Activated CD4-positive, alpha-beta T cell treated with anti-CD3 and anti-CD28 coated beads for 36 hours (primary cell): ENCODE results near the gene SPTBN4. TPM values are rescaled to one million over a fixed set of nuclear protein-coding genes. Genes with fewer than 3 reads are reported as not detected.

Experiments
- ATAC-seq: fragments of 200-7000 bp; cut with Tn5 transposase; one replicate; pipeline ENCODE4 v1.10.0; 2021; ENCODE audit warnings: mild to moderate bottlenecking, moderate library complexity
- CTCF ChIA-PET: fragments of 350-600 bp; sonication (Branson Sonifier 250); formaldehyde crosslinking; loops from one replicate; lab custom pipeline; 2021; ENCODE audit warnings: antibody characterized with exemption; lab: Charles Lee
- POLR2A ChIA-PET: fragments of 350-600 bp; sonication (Branson Sonifier 250); formaldehyde crosslinking; loops from one replicate; lab custom pipeline; 2021; ENCODE audit warnings: antibody characterized with exemption, inconsistent platforms; lab: Charles Lee
- DNase-seq: peaks from one replicate; pipeline ENCODE4 v3.0.0-alpha.2; 2020
- H3K27ac Mint-ChIP-seq: one replicate; pipeline ENCODE4 v1.8.0; 2021; ENCODE audit warnings: mixed read lengths
- H3K27me3 Mint-ChIP-seq: one replicate; pipeline ENCODE4 v1.8.0; 2021; ENCODE audit warnings: mixed read lengths
- H3K36me3 Mint-ChIP-seq: one replicate; pipeline ENCODE4 v1.8.0; 2021; ENCODE audit warnings: low read depth, mixed read lengths
- H3K4me1 Mint-ChIP-seq: one replicate; pipeline ENCODE4 v1.8.0; 2021; ENCODE audit warnings: mixed read lengths
- H3K4me3 Mint-ChIP-seq: one replicate; pipeline ENCODE4 v1.8.0; 2021; ENCODE audit warnings: mild to moderate bottlenecking, moderate library complexity, mixed read lengths
- H3K9me3 Mint-ChIP-seq: one replicate; pipeline ENCODE4 v1.8.0; 2021; ENCODE audit warnings: low read depth, mixed read lengths
- intact Hi-C, 2 experiments: fragments of 100-400 bp; cut with DNase I in 1 of 2; cut with micrococcal nuclease in 1 of 2; formaldehyde crosslinking; loops; one replicate each; pipeline versions ENCODE4 v1.14.2 to v1.15.1; 2022 to 2024; cut with DNase I, micrococcal nuclease
- total RNA-seq, 2 experiments: library from RNA; stranded (reverse); gene quantifications; one replicate each; pipeline ENCODE4 v1.2.3, GENCODE V29; 2021

Gene SPTBN4
- total RNA-seq, 2 experiments from 2014 or later = 2.4 to 2.5 TPM

- Mint-ChIP-seq H3K4me3 (no peak overlapping the region), H3K27me3 (peaks cover 2% of the 10 kb centered on the region), H3K27ac (no peak overlapping the region), H3K4me1 (no peaks in the 10 kb centered on the region), H3K9me3 (no peaks in the 10 kb centered on the region), H3K36me3 (no peaks in the 10 kb centered on the region)
- ATAC-seq (no peak), DNase-seq (no peak)
- ChIA-PET POLR2A (no interaction called here), CTCF (interaction anchor here (1.1 kb wide), 1 partner anchor 198 kb away, joined by 4 read pairs; no protein-coding TSS in a partner anchor)
- intact Hi-C loops = loop anchor here in 1 of 2 experiments (5.0 kb wide), 1 partner anchor 734 kb away; no protein-coding TSS in a partner anchor
Measured at GRCh38 chr19:40503320-40503695, 36.5 kb downstream of the SPTBN4 start.

- no peak for ATAC-seq
- peaks cover 8% of the 10 kb centered on the region for H3K27me3 Mint-ChIP-seq
- POLR2A ChIA-PET = no interaction called here
Measured at GRCh38 chr19:40506099-40506498, 39.3 kb downstream of the SPTBN4 start.

GRCh38 chr19:40507892-40508291 is 41.1 kb downstream of the SPTBN4 start:
- Mint-ChIP-seq H3K9me3 (no peaks in the 10 kb centered on the region), H3K27me3 (peaks cover 22% of the 10 kb centered on the region), H3K4me1 (peaks cover 5% of the 10 kb centered on the region), H3K4me3 (no peak overlapping the region), H3K36me3 (peaks cover 5% of the 10 kb centered on the region), H3K27ac (no peak overlapping the region)
- DNase-seq = no peak
- ChIA-PET POLR2A (no interaction called here), CTCF (no interaction called here)
- intact Hi-C loops = no loop called here
- no peak for ATAC-seq

More at GRCh38 chr19:40506099-40506498, 39.3 kb downstream of the SPTBN4 start:
- CTCF ChIA-PET = interaction anchor here (0.7 kb wide), 1 partner anchor 18 kb away, joined by 3 read pairs; no protein-coding TSS in a partner anchor
- Mint-ChIP-seq H3K9me3 (no peaks in the 10 kb centered on the region), H3K4me1 (no peaks in the 10 kb centered on the region), H3K4me3 (no peak overlapping the region), H3K36me3 (no peaks in the 10 kb centered on the region), H3K27ac (no peak overlapping the region)
- DNase-seq = no peak
- intact Hi-C loops = no loop called here

- Mint-ChIP-seq H3K27ac (no peak overlapping the region), H3K9me3 (no peaks in the 10 kb centered on the region), H3K4me3 (no peak overlapping the region), H3K27me3 (peaks cover 28% of the 10 kb centered on the region), H3K4me1 (peaks cover 7% of the 10 kb centered on the region), H3K36me3 (peaks cover 5% of the 10 kb centered on the region)
- DNase-seq (no peak), ATAC-seq (no peak)
- intact Hi-C loops = no loop called here
- POLR2A ChIA-PET = interaction anchor here (0.6 kb wide), 1 partner anchor 361 kb away, joined by 9 read pairs; no protein-coding TSS in a partner anchor
- CTCF ChIA-PET = no interaction called here
Measured at GRCh38 chr19:40508739-40509260, 42.0 kb downstream of the SPTBN4 start.

GRCh38 chr19:40510526-40511115 is 43.8 kb downstream of the SPTBN4 start:
- Mint-ChIP-seq H3K9me3 (no peaks in the 10 kb centered on the region), H3K27me3 (peaks cover 39% of the 10 kb centered on the region), H3K27ac (no peak overlapping the region), H3K36me3 (peaks cover 5% of the 10 kb centered on the region), H3K4me1 (peaks cover 11% of the 10 kb centered on the region), H3K4me3 (no peak overlapping the region)
- ATAC-seq (no peak), DNase-seq (no peak)
- intact Hi-C loops = no loop called here
- POLR2A ChIA-PET = no interaction called here
- CTCF ChIA-PET = interaction anchor here (0.7 to 1.2 kb wide), 3 partner anchors 8 to 244 kb away, joined by 3 to 4 read pairs (median 3); no protein-coding TSS in a partner anchor

- Mint-ChIP-seq H3K4me3 (no peak overlapping the region), H3K4me1 (peaks cover 11% of the 10 kb centered on the region), H3K27me3 (peaks cover 39% of the 10 kb centered on the region), H3K9me3 (no peaks in the 10 kb centered on the region), H3K36me3 (peaks cover 5% of the 10 kb centered on the region), H3K27ac (no peak overlapping the region)
- intact Hi-C loops = no loop called here
- ChIA-PET POLR2A (no interaction called here), CTCF (interaction anchor here (1.5 kb wide), 1 partner anchor 21 kb away, joined by 4 read pairs; no protein-coding TSS in a partner anchor)
- DNase-seq (no peak), ATAC-seq (no peak)
Measured at GRCh38 chr19:40511487-40511886, 44.7 kb downstream of the SPTBN4 start.

GRCh38 chr19:40512110-40512472 is 45.3 kb downstream of the SPTBN4 start:
- no peak overlapping the region for H3K4me3 Mint-ChIP-seq
- no peak for DNase-seq
- peaks cover 5% of the 10 kb centered on the region for H3K36me3 Mint-ChIP-seq
- H3K27me3 Mint-ChIP-seq = peaks cover 40% of the 10 kb centered on the region
- POLR2A ChIA-PET = no interaction called here
- H3K4me1 Mint-ChIP-seq = peaks cover 11% of the 10 kb centered on the region
- ATAC-seq = peak; percentile 18
- intact Hi-C loops = no loop called here
- H3K27ac Mint-ChIP-seq = no peak overlapping the region
- no peaks in the 10 kb centered on the region for H3K9me3 Mint-ChIP-seq
- CTCF ChIA-PET = interaction anchor here (0.7 to 1.5 kb wide), 3 partner anchors 22 to 25 kb away, joined by 3 to 4 read pairs (median 3); no protein-coding TSS in a partner anchor

- ChIA-PET POLR2A (no interaction called here), CTCF (interaction anchor here (0.7 to 1.5 kb wide), 4 partner anchors 22 to 89 kb away, joined by 3 to 4 read pairs (median 3); no protein-coding TSS in a partner anchor)
- no peak overlapping the region for H3K4me3 Mint-ChIP-seq
Measured at GRCh38 chr19:40512473-40513344, 45.9 kb downstream of the SPTBN4 start.

GRCh38 chr19:40513345-40513678 is 46.5 kb downstream of the SPTBN4 start:
- CTCF ChIA-PET = interaction anchor here (0.7 to 1.1 kb wide), 3 partner anchors 13 to 88 kb away, joined by 3 read pairs; no protein-coding TSS in a partner anchor

More at GRCh38 chr19:40512473-40513344, 45.9 kb downstream of the SPTBN4 start:
- ATAC-seq = peak; percentile 19
- H3K4me1 Mint-ChIP-seq = peaks cover 11% of the 10 kb centered on the region
- no peak overlapping the region for H3K27ac Mint-ChIP-seq
- peaks cover 5% of the 10 kb centered on the region for H3K36me3 Mint-ChIP-seq
- H3K9me3 Mint-ChIP-seq = no peaks in the 10 kb centered on the region
- DNase-seq = peak; percentile 32
- H3K27me3 Mint-ChIP-seq = peaks cover 42% of the 10 kb centered on the region
- intact Hi-C loops = no loop called here

GRCh38 chr19:40513741-40514315 is 47.0 kb downstream of the SPTBN4 start:
- POLR2A ChIA-PET = no interaction called here

More at GRCh38 chr19:40513345-40513678, 46.5 kb downstream of the SPTBN4 start:
- DNase-seq = no peak
- Mint-ChIP-seq H3K27ac (no peak overlapping the region), H3K36me3 (peaks cover 5% of the 10 kb centered on the region), H3K27me3 (peaks cover 40% of the 10 kb centered on the region), H3K4me3 (no peak overlapping the region), H3K4me1 (peaks cover 11% of the 10 kb centered on the region), H3K9me3 (no peaks in the 10 kb centered on the region)
- POLR2A ChIA-PET = no interaction called here
- intact Hi-C loops = no loop called here
- no peak for ATAC-seq

GRCh38 chr19:40517248-40517647 is 50.4 kb downstream of the SPTBN4 start:
- ChIA-PET POLR2A (no interaction called here), CTCF (interaction anchor here (1.2 kb wide), 1 partner anchor 52 kb away, joined by 4 read pairs; no protein-coding TSS in a partner anchor)
- Mint-ChIP-seq H3K36me3 (peaks cover under 1% of the 10 kb centered on the region), H3K9me3 (no peaks in the 10 kb centered on the region), H3K4me3 (no peak overlapping the region), H3K27me3 (peaks cover 37% of the 10 kb centered on the region), H3K27ac (no peak overlapping the region), H3K4me1 (peaks cover 12% of the 10 kb centered on the region)
- no peak for DNase-seq
- ATAC-seq = no peak
- intact Hi-C loops = no loop called here

More at GRCh38 chr19:40513741-40514315, 47.0 kb downstream of the SPTBN4 start:
- Mint-ChIP-seq H3K27ac (no peak overlapping the region), H3K27me3 (peaks cover 39% of the 10 kb centered on the region), H3K36me3 (peaks cover 5% of the 10 kb centered on the region), H3K9me3 (no peaks in the 10 kb centered on the region), H3K4me3 (no peak overlapping the region), H3K4me1 (peaks cover 11% of the 10 kb centered on the region)
- CTCF ChIA-PET = interaction anchor here (0.6 to 1.0 kb wide), 4 partner anchors 13 to 178 kb away, joined by 3 to 5 read pairs (median 3); no protein-coding TSS in a partner anchor
- DNase-seq (no peak), ATAC-seq (peak; percentile 49)
- intact Hi-C loops = no loop called here
